GM23338 (cell line): Measurements from ENCODE around the gene JARID2. TPM values are rescaled to one million over a fixed set of nuclear protein-coding genes. Genes with fewer than 3 reads are reported as not detected.

Experiments
- ATAC-seq: fragments of 200-7000 bp; cut with Tn5 transposase; 3 replicates; pipeline ENCODE4 v1.9.1; 2020
- DNase-seq: peaks from one replicate; pipeline ENCODE4 v3.0.0-alpha.2; 2015; ENCODE audit warnings: low spot score
- H2AFZ ChIP-seq: fragments of 200-600 bp; sonication (generic); 2 replicates; pipeline ENCODE4 v1.8.0; 2016; ENCODE audit warnings: antibody characterized with exemption, mild to moderate bottlenecking, moderate library complexity
- H3F3A ChIP-seq: fragments of 200-600 bp; sonication (generic); replicated peaks from 2 replicates; pipeline ENCODE4 v1.8.0; 2017; ENCODE audit warnings: antibody characterized with exemption, mixed run types, low read depth
- H3K27ac ChIP-seq: fragments of 200-600 bp; sonication (generic); 2 replicates; pipeline ENCODE4 v1.6.1; 2016; ENCODE audit warnings: low read depth
- H3K27me3 ChIP-seq: fragments of 200-600 bp; sonication (generic); 2 replicates; pipeline ENCODE4 v1.8.0; 2016; ENCODE audit warnings: mild to moderate bottlenecking, mixed run types, moderate library complexity; ENCODE audit not compliant: insufficient read depth
- H3K36me3 ChIP-seq: fragments of 200-600 bp; sonication (generic); 2 replicates; pipeline ENCODE4 v1.8.0; 2016; ENCODE audit warnings: mild to moderate bottlenecking; ENCODE audit not compliant: insufficient read depth
- H3K4me1 ChIP-seq: fragments of 200-600 bp; sonication (generic); 2 replicates; pipeline ENCODE4 v1.8.0; 2016; ENCODE audit warnings: mild to moderate bottlenecking, moderate library complexity; ENCODE audit not compliant: insufficient read depth
- H3K4me2 ChIP-seq: fragments of 200-600 bp; sonication (generic); 2 replicates; pipeline ENCODE4 v1.7.1; 2017; ENCODE audit warnings: mixed run types
- H3K4me3 ChIP-seq: fragments of 200-600 bp; sonication (generic); 2 replicates; pipeline ENCODE4 v1.6.1; 2016; ENCODE audit warnings: mixed run types
- H3K79me2 ChIP-seq: fragments of 200-600 bp; sonication (generic); replicated peaks from 2 replicates; pipeline ENCODE4 v1.8.0; 2017; ENCODE audit warnings: mild to moderate bottlenecking; ENCODE audit not compliant: insufficient read depth
- H3K9me2 ChIP-seq: fragments of 200-600 bp; sonication (generic); 2 replicates; pipeline ENCODE4 v1.8.0; 2017; ENCODE audit not compliant: insufficient read depth
- H4K20me1 ChIP-seq: fragments of 200-600 bp; sonication (generic); replicated peaks from 2 replicates; pipeline ENCODE4 v1.8.0; 2017; ENCODE audit warnings: mild to moderate bottlenecking; ENCODE audit not compliant: insufficient read depth
- H3K27ac Mint-ChIP-seq: 2 replicates; pipeline ENCODE4 v1.8.0; 2020; ENCODE audit warnings: inconsistent platforms, mild to moderate bottlenecking, moderate library complexity, mixed read lengths
- H3K27me3 Mint-ChIP-seq: 3 replicates; pipeline ENCODE4 v1.8.0; 2022; ENCODE audit warnings: low read depth, mild to moderate bottlenecking, moderate library complexity, mixed read lengths, inconsistent platforms; ENCODE audit not compliant: insufficient read depth, poor library complexity
- H3K36me3 Mint-ChIP-seq: 3 replicates; pipeline ENCODE4 v1.8.0; 2021; ENCODE audit warnings: low read depth, mild to moderate bottlenecking, inconsistent platforms, moderate library complexity, mixed read lengths
- H3K4me1 Mint-ChIP-seq: 3 replicates; pipeline ENCODE4 v1.8.0; 2020; ENCODE audit warnings: mild to moderate bottlenecking, inconsistent platforms, mixed read lengths
- H3K4me3 Mint-ChIP-seq: 3 replicates; pipeline ENCODE4 v1.8.0; 2021; ENCODE audit warnings: moderate library complexity, mild to moderate bottlenecking, inconsistent platforms, mixed read lengths
- H3K9me3 Mint-ChIP-seq: 3 replicates; pipeline ENCODE4 v1.8.0; 2020; ENCODE audit warnings: moderate library complexity, mild to moderate bottlenecking, inconsistent platforms, mixed read lengths
- CREB1 ChIP-seq: fragments of 250-450 bp; sonication (Bioruptor Pico); IDR thresholded peaks from 2 replicates; pipeline ENCODE4 v1.5.0; 2020; ENCODE audit warnings: low read depth, mild to moderate bottlenecking, moderate library complexity
- CTCF ChIP-seq, 2 experiments: fragments of 200-600 bp in 1 of 2; sonication (generic) in 1 of 2; conservative IDR thresholded peaks; 2 replicates each; pipeline versions ENCODE4 v1.5.1 to v1.6.1; 2016 to 2017; ENCODE audit warnings: antibody characterized with exemption in 2 of 2, low read depth in 2 of 2, mild to moderate bottlenecking in 2 of 2, moderate library complexity in 1 of 2
- ETS1 ChIP-seq: IDR thresholded peaks from 2 replicates; pipeline ENCODE4 v1.6.1; 2016; ENCODE audit warnings: antibody characterized with exemption
- EZH2 ChIP-seq: fragments of 200-600 bp; sonication (generic); IDR thresholded peaks from one replicate; pipeline ENCODE4 v1.8.0; 2017; ENCODE audit warnings: antibody characterized with exemption, mild to moderate bottlenecking, low read depth; ENCODE audit not compliant: unreplicated experiment
- EZH2phosphoT487 ChIP-seq: fragments of 200-600 bp; sonication (generic); IDR thresholded peaks from one replicate; pipeline ENCODE4 v1.8.1; 2018; ENCODE audit warnings: antibody characterized with exemption; ENCODE audit not compliant: unreplicated experiment
- JUNB ChIP-seq: IDR thresholded peaks from one replicate; pipeline ENCODE4 v1.6.1; 2016; ENCODE audit warnings: antibody characterized with exemption; ENCODE audit not compliant: unreplicated experiment
- NANOG ChIP-seq: IDR thresholded peaks from 2 replicates; pipeline ENCODE4 v1.6.1; 2016; ENCODE audit warnings: antibody characterized with exemption, borderline replicate concordance
- POLR2AphosphoS5 ChIP-seq: IDR thresholded peaks from 2 replicates; pipeline ENCODE4 v1.6.1; 2016; ENCODE audit warnings: antibody characterized with exemption, low read depth
- REST ChIP-seq: IDR thresholded peaks from one replicate; pipeline ENCODE4 v1.6.1; 2018; ENCODE audit warnings: antibody characterized with exemption; ENCODE audit not compliant: unreplicated experiment
- STAT1 ChIP-seq: IDR thresholded peaks from one replicate; pipeline ENCODE4 v1.6.1; 2016; ENCODE audit warnings: antibody characterized with exemption; ENCODE audit not compliant: unreplicated experiment
- ZNF114 ChIP-seq: fragments of 250-450 bp; sonication (Bioruptor Pico); IDR thresholded peaks from 2 replicates; pipeline ENCODE4 v1.5.0; 2020; ENCODE audit warnings: mild to moderate bottlenecking, moderate library complexity
- ZNF331 ChIP-seq: fragments of 250-450 bp; sonication (Bioruptor Pico); IDR thresholded peaks from 2 replicates; pipeline ENCODE4 v1.5.0; 2020; ENCODE audit warnings: low read depth, mild to moderate bottlenecking, moderate library complexity
- ZNF462 ChIP-seq: fragments of 250-450 bp; sonication (Bioruptor Pico); IDR thresholded peaks from 2 replicates; pipeline ENCODE4 v1.5.0; 2020; ENCODE audit warnings: mild to moderate bottlenecking, moderate library complexity
- polyA plus RNA-seq: library from polyadenylated mRNA; unstranded; fragments of >200 nt; fragmentation: Nextera tagmentation; extraction: Ambion mirVana; gene quantifications from 2 replicates; pipeline ENCODE4 v1.2.1, GENCODE V29; 2016
- total RNA-seq: library from RNA; depleted of rRNA; stranded (reverse); fragments of >200 nt; shearing (Covaris generic); gene quantifications from 2 replicates; pipeline ENCODE4 v1.2.3, GENCODE V29; 2014

JARID2 gene
- total and polyA plus RNA-seq, 2 experiments from 2014 or later, result 92.8 to 196 TPM

- ATAC-seq (no peak), DNase-seq (no peak)
- H3K4me3 ChIP-seq, result no peak overlapping the region
- TF ChIP-seq ZNF331 (CRISPR knock-in tag) (no peak), CTCF (conservative IDR thresholded peaks at IDR 0.05; ENCODE audit: low read depth in 2 of 2) (no peak), ETS1 (no peak), ZNF114 (CRISPR knock-in tag) (no peak), STAT1 (no peak), POLR2AphosphoS5 (no peak), EZH2phosphoT487 (no peak), CREB1 (no peak), JUNB (no peak), EZH2 (no peak), NANOG (no peak), ZNF462 (CRISPR knock-in tag) (no peak), REST (no peak)
- Mint-ChIP-seq H3K27ac (no peak overlapping the region), H3K36me3 (0 out of 3 replicates have a peak, but pooled peaks cover 2% of the 10 kb centered on the region), H3K4me3 (no peak overlapping the region), H3K4me1 (peaks cover 6% of the 10 kb centered on the region), H3K9me3 (no peaks in the 10 kb centered on the region), H3K27me3 (peaks cover 4% of the 10 kb centered on the region)
- H3K9me2 ChIP-seq, result no peaks in the 10 kb centered on the region
- H3K4me1 ChIP-seq, result peaks cover 8% of the 10 kb centered on the region
- no peak overlapping the region for H3K4me2 ChIP-seq
- no peak overlapping the region for H3K27ac ChIP-seq
- H3K27me3 ChIP-seq, result no peaks in the 10 kb centered on the region
- H3K36me3 ChIP-seq, result no peaks in the 10 kb centered on the region
- no peaks in the 10 kb centered on the region for H4K20me1 ChIP-seq
- H3F3A ChIP-seq, result 0 out of 2 replicates have a peak, but pooled peaks cover 3% of the 10 kb centered on the region
- H2AFZ ChIP-seq, result no peak overlapping the region
- H3K79me2 ChIP-seq, result peaks cover 2% of the 10 kb centered on the region; the same call in 1 of the 2 replicates
Measured at GRCh38 chr6:15234068-15234758, 11.7 kb upstream of the JARID2 start.
